ENCODE results near the gene FGFR4. TPM values are rescaled to one million over a fixed set of nuclear protein-coding genes. Genes with fewer than 3 reads are reported as not detected.
"Not testable (repeated sequence)": the region's sequence is repeated elsewhere in the genome, so short reads cannot be mapped to it uniquely, and the experiment has no call there.

FGFR4 gene
- total and polyA plus RNA-seq, 3 donors from 2014 or later, result 7.8 to 10.3 (median 9.7) TPM

DNA sequence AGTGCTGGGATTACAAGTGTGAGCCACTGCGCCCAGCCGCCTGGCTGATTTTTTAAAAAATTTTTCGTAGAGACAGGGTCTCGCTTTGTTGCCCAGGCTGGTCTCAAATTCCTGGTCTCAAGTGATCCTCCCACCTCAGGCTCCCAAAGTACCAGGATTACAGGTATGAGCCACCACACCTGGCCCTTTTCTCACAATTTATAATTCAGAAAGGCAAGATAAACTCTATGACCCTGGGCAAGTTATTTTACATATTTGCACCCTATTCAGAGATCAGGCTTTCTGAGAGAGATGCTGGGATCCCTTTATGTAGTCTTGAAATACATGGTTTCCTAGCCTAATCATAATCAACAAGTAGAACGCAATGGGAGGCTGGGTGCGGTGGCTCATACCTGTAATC is 43.6 kb upstream of the FGFR4 start:
- Histone ChIP-seq H3K36me3 (ENCODE audit: low read depth, missing control alignments) (no peaks in the 10 kb centered on the region), H3K9me3 (no peaks in the 10 kb centered on the region), H3K27me3 (no peaks in the 10 kb centered on the region), H3K27ac (no peak overlapping the region), H3K4me1 (no peaks in the 10 kb centered on the region), H3K4me3 (no peak overlapping the region)
- TF ChIP-seq POLR2A (IDR thresholded peaks at IDR 0.05), result no peak
- TF ChIP-seq, protein P1, sequence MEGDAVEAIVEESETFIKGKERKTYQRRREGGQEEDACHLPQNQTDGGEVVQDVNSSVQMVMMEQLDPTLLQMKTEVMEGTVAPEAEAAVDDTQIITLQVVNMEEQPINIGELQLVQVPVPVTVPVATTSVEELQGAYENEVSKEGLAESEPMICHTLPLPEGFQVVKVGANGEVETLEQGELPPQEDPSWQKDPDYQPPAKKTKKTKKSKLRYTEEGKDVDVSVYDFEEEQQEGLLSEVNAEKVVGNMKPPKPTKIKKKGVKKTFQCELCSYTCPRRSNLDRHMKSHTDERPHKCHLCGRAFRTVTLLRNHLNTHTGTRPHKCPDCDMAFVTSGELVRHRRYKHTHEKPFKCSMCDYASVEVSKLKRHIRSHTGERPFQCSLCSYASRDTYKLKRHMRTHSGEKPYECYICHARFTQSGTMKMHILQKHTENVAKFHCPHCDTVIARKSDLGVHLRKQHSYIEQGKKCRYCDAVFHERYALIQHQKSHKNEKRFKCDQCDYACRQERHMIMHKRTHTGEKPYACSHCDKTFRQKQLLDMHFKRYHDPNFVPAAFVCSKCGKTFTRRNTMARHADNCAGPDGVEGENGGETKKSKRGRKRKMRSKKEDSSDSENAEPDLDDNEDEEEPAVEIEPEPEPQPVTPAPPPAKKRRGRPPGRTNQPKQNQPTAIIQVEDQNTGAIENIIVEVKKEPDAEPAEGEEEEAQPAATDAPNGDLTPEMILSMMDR (IDR thresholded peaks at IDR 0.05), result no peak
- WGBS, 2 donors, result 97 to 98% methylated on average over 6 of the region's 6 CpGs
- intact Hi-C loops (cut with DNase I; ENCODE audit: low total_unique reads), result no loop called here
- DNase-seq, result no peak

DNA sequence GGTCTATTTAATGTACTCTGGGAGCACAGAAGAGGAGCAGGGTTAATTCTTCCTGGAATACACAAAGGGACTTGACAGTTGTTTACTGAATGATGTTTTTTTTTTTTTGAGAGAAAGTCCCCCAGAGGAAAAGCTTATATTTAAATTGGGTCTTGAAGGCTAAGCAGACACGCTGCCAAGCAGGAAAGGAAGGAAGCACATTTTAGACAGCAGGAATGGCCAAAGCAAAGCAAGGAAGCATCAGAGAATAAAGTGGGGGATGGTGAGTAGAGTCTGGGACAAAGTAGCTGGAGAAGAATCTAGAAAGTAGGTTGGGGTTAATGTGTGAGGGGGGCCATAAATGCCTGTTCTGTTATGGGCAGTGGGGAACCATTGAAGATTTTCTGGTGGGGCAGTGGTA is 42.8 kb upstream of the FGFR4 start:
- TF ChIP-seq, protein P1 (IDR thresholded peaks at IDR 0.05), result no peak
- no peak for TF ChIP-seq POLR2A (IDR thresholded peaks at IDR 0.05)
- 55 to 92% methylated on average over 1 of the region's 1 CpG for WGBS, 2 donors
- DNase-seq, result no peak
- intact Hi-C loops (cut with DNase I; ENCODE audit: low total_unique reads), result no loop called here
- no peaks in the 10 kb centered on the region for H3K9me3 ChIP-seq
- H3K27me3 ChIP-seq, result no peaks in the 10 kb centered on the region
- no peaks in the 10 kb centered on the region for H3K36me3 ChIP-seq (ENCODE audit: low read depth, missing control alignments)
- H3K4me1 ChIP-seq, result no peaks in the 10 kb centered on the region
- H3K4me3 ChIP-seq, result no peak overlapping the region
- no peak overlapping the region for H3K27ac ChIP-seq

DNA sequence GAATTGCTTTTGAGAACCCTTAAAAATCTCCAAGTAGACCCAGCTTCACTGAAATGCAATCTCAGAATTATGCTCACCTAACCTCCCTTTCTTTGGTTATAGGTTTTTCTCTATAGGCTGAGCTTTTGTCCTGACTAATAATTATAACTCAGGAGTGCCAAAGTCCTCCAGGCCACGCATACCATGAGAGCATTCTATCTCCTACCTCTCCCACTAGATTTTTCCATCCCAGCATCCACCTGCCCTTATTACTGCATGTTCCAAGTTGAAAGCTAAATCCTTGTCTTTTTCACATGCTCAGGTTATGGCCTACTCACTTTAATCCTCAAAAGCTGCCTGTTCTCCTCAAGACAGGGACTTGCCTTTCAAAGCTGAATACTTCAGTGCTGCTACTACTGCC is 42.1 kb upstream of the FGFR4 start:
- H3K36me3 ChIP-seq (ENCODE audit: low read depth, missing control alignments), result no peaks in the 10 kb centered on the region

DNA sequence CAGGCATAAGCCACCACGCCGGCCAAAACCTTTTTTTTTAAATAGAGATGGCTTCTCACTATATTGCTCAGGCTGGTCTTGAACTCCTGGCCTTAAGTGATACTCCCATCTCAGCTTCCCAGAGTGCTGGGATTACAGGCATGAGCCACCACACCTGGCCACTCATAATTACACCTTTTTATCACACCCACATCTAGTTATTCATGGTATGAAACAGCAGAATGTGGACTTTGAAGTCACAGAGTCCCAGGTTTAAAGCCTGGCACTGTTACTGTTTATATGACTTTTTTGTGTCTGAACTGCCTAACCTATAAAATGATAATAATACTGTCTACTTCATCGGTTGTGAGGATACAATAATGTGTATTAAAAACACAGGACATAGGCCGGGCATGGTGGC is 41.1 kb upstream of the FGFR4 start:
- Histone ChIP-seq H3K4me1 (no peaks in the 10 kb centered on the region), H3K27me3 (no peaks in the 10 kb centered on the region), H3K27ac (no peak overlapping the region), H3K4me3 (no peak overlapping the region), H3K9me3 (no peaks in the 10 kb centered on the region), H3K36me3 (ENCODE audit: low read depth, missing control alignments) (no peaks in the 10 kb centered on the region)
- no peak for DNase-seq
- no peak for TF ChIP-seq POLR2A (IDR thresholded peaks at IDR 0.05)
- TF ChIP-seq, protein P1 (IDR thresholded peaks at IDR 0.05), result no peak
- 92 to 96% methylated on average over 4 of the region's 4 CpGs for WGBS, 2 donors
- intact Hi-C loops (cut with DNase I; ENCODE audit: low total_unique reads), result no loop called here

More for the DNA sequence above, 42.1 kb upstream of the FGFR4 start:
- Histone ChIP-seq H3K27me3 (no peaks in the 10 kb centered on the region), H3K4me1 (no peaks in the 10 kb centered on the region), H3K9me3 (no peaks in the 10 kb centered on the region), H3K4me3 (no peak overlapping the region), H3K27ac (no peak overlapping the region)
- intact Hi-C loops (cut with DNase I; ENCODE audit: low total_unique reads), result no loop called here
- 90 to 100% methylated on average over 1 of the region's 1 CpG for WGBS, 2 donors
- no peak for DNase-seq
- no peak for TF ChIP-seq POLR2A (IDR thresholded peaks at IDR 0.05)
- TF ChIP-seq, protein P1 (IDR thresholded peaks at IDR 0.05), result no peak

DNA sequence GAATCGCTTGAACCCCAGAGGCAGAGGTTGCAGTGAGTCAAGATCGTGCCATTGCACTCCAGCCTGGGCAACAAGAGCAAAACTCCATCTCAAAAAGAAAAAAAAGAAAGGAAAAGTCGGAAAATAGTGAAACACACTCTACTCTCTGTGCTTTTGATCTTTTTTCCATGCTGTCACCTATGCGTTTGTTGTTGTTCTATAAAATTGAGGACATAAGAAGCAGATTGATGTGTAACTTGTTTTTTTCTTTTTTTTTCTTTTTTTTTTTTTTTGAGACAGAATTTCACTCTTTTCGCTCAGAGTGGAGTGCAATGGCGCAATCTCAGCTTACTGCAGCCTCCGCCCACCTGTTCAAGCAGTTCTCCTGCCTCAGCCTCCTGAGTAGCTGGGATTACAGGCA is 38.2 kb upstream of the FGFR4 start:
- H3K9me3 ChIP-seq; H3K4me3 ChIP-seq; DNase-seq; H3K27me3 ChIP-seq; H3K36me3 ChIP-seq (ENCODE audit: low read depth, missing control alignments); intact Hi-C loops (cut with DNase I; ENCODE audit: low total_unique reads); H3K27ac ChIP-seq; H3K4me1 ChIP-seq: not testable (repeated sequence)
- 95 to 96% methylated on average over 7 of the region's 7 CpGs for WGBS, 2 donors

Data from testis (tissue), 3 donors.